EH (cell line): ENCODE results near the gene GPR179.
A peak's percentile ranks its signal among the peaks of the same experiment; 100 is the strongest.

Experiments
- DNase-seq: peaks from one replicate; pipeline ENCODE4 v3.0.0-alpha.2; 2015; ENCODE audit warnings: low read depth

The GPR179 gene

GRCh38 chr17:38349097-38349730 lies 5.5 kb upstream of the GPR179 start:
- DNase-seq, result peak; percentile 84

GRCh38 chr17:38345743-38346142 lies 2.0 kb upstream of the GPR179 start:
- no peak for DNase-seq

GRCh38 chr17:38344420-38344745 lies 627 bp upstream of the GPR179 start:
- no peak for DNase-seq

- no peak for DNase-seq
Measured at GRCh38 chr17:38342886-38343607, 709 bp downstream of the GPR179 start.

- peak; percentile 48 for DNase-seq
Measured at GRCh38 chr17:38341035-38341721, 2.6 kb downstream of the GPR179 start.

- peak; percentile 41 for DNase-seq
Measured at GRCh38 chr17:38339891-38340290, 3.9 kb downstream of the GPR179 start.

- no peak for DNase-seq
Measured at GRCh38 chr17:38338535-38338934, 5.2 kb downstream of the GPR179 start.

GRCh38 chr17:38338053-38338452 lies 5.7 kb downstream of the GPR179 start:
- DNase-seq, result no peak

GRCh38 chr17:38336838-38337237 lies 6.9 kb downstream of the GPR179 start:
- no peak for DNase-seq

GRCh38 chr17:38334480-38335364 lies 9.0 kb downstream of the GPR179 start:
- DNase-seq, result no peak

GRCh38 chr17:38333635-38334295 lies 10.0 kb downstream of the GPR179 start:
- peak; percentile 37 for DNase-seq

- DNase-seq, result no peak
Measured at GRCh38 chr17:38332735-38333134, 11.0 kb downstream of the GPR179 start.

GRCh38 chr17:38330941-38331411 lies 12.8 kb downstream of the GPR179 start:
- no peak for DNase-seq

- no peak for DNase-seq
Measured at GRCh38 chr17:38329808-38330730, 13.7 kb downstream of the GPR179 start.

GRCh38 chr17:38329284-38329683 lies 14.5 kb downstream of the GPR179 start:
- no peak for DNase-seq

- DNase-seq, result no peak
Measured at GRCh38 chr17:38328620-38329019, 15.1 kb downstream of the GPR179 start.

GRCh38 chr17:38327936-38328335 lies 15.8 kb downstream of the GPR179 start:
- peak; percentile 22 for DNase-seq

GRCh38 chr17:38326996-38327792 lies 16.6 kb downstream of the GPR179 start:
- no peak for DNase-seq

GRCh38 chr17:38325221-38325851 lies 18.4 kb downstream of the GPR179 start:
- no peak for DNase-seq
